Activated CD8-positive, alpha-beta memory T cell treated with anti-CD3 and anti-CD28 coated beads, Interleukin-2, amount 10 ng/mL, durations not matched to agents 7 days and 5 days (primary cell): ENCODE results near the gene PMIS2. TPM values are rescaled to one million over a fixed set of nuclear protein-coding genes. Genes with fewer than 3 reads are reported as not detected.

Experiments
- ATAC-seq: fragments of 150-1000 bp; cut with Tn5 transposase; one replicate; pipeline ENCODE4 v1.10.0; 2021; ENCODE audit warnings: moderate library complexity
- CTCF ChIA-PET: fragments of 350-600 bp; sonication (Branson Sonifier 250); formaldehyde crosslinking; loops from one replicate; lab custom pipeline; 2021; ENCODE audit warnings: antibody characterized with exemption; lab: Charles Lee
- DNase-seq: peaks from one replicate; pipeline ENCODE4 v3.0.0-alpha.2; 2020
- H3K27ac Mint-ChIP-seq: one replicate; pipeline ENCODE4 v1.8.0; 2021; ENCODE audit warnings: mild to moderate bottlenecking, mixed read lengths
- H3K27me3 Mint-ChIP-seq: one replicate; pipeline ENCODE4 v1.8.0; 2021; ENCODE audit warnings: mixed read lengths
- H3K36me3 Mint-ChIP-seq: one replicate; pipeline ENCODE4 v1.8.0; 2021; ENCODE audit warnings: mild to moderate bottlenecking, mixed read lengths
- H3K4me1 Mint-ChIP-seq: one replicate; pipeline ENCODE4 v1.8.0; 2021; ENCODE audit warnings: mixed read lengths
- H3K4me3 Mint-ChIP-seq: one replicate; pipeline ENCODE4 v1.8.0; 2021; ENCODE audit warnings: mild to moderate bottlenecking, moderate library complexity, mixed read lengths
- H3K9me3 Mint-ChIP-seq: one replicate; pipeline ENCODE4 v1.8.0; 2022; ENCODE audit warnings: low read depth, mixed read lengths
- total RNA-seq, 2 experiments: library from RNA; stranded (reverse); gene quantifications; one replicate each; pipeline ENCODE4 v1.2.3, GENCODE V29; 2021

Gene PMIS2
- total RNA-seq, 2 experiments from 2014 or later, result not detected

DNA sequence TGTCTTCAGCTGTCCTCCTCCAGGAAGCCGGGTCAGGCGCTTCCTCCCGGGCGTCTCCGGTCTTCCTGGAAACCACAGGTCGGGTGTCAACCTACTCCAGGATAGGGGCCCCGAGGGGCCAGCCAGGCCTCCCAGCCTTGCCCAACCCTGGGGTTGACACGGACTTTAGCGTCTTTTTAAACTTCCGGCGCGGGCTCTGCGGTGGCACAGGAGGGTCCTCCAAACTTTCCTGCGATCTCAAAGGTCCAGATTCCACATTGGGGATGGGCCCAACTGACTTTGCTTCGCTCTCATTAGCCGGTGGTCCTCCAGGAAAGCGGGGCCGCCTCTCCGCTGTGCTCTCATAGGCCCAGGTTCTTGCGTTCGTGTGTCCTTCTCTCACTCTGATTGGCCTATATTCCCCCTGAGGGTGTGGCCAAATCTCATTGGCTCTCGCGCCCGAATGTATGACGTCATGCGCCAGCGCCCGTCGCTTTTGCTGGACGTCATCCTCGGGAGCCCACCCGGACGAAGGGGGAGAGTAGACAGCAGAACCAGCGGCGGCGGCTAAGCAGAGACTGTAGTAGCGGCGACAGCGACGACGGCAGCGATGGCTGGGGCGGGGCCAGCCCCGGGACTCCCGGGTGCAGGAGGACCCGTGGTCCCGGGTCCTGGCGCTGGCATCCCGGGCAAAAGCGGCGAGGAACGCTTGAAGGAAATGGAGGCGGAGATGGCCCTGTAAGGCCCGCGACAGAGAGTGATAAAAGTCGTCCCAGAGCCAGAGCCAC lies 42.8 kb downstream of the PMIS2 start, which contains the start of gene RBM42:
TSS of gene RBM42 (plus strand) at position 472 of the 767 bp plus-strand sequence. CDS start at position 590, 118 bp downstream.
- no peaks in the 10 kb centered on the region for H3K9me3 Mint-ChIP-seq
- peak; percentile 100 for ATAC-seq
- H3K27me3 Mint-ChIP-seq, result no peaks in the 10 kb centered on the region
- CTCF ChIA-PET, result no interaction called here
- H3K4me1 Mint-ChIP-seq, result peaks cover 18% of the 10 kb centered on the region
- peak within 1 kb of the TSS; percentile 97 for H3K27ac Mint-ChIP-seq
- peak; percentile 99 for DNase-seq
- peak within 1 kb of the TSS; percentile 90 for H3K4me3 Mint-ChIP-seq
- peaks cover 27% of the 10 kb centered on the region for H3K36me3 Mint-ChIP-seq

- H3K4me1 Mint-ChIP-seq, result peaks cover 18% of the 10 kb centered on the region
- DNase-seq (no peak), ATAC-seq (no peak)
- H3K27me3 Mint-ChIP-seq, result no peaks in the 10 kb centered on the region
- peaks cover 27% of the 10 kb centered on the region for H3K36me3 Mint-ChIP-seq
- peak overlapping the region; percentile 97 for H3K27ac Mint-ChIP-seq
- CTCF ChIA-PET, result interaction anchor here (0.8 kb wide), 1 partner anchor 488 kb away, joined by 3 read pairs; no protein-coding TSS in a partner anchor
- no peaks in the 10 kb centered on the region for H3K9me3 Mint-ChIP-seq
- peak overlapping the region; percentile 90 for H3K4me3 Mint-ChIP-seq
Measured at GRCh38 chr19:35629332-35629633, 43.3 kb downstream of the PMIS2 start.

- Mint-ChIP-seq H3K36me3 (peaks cover 40% of the 10 kb centered on the region), H3K4me1 (peaks cover 24% of the 10 kb centered on the region), H3K9me3 (no peaks in the 10 kb centered on the region), H3K4me3 (no peak overlapping the region), H3K27me3 (no peaks in the 10 kb centered on the region), H3K27ac (no peak overlapping the region)
- ATAC-seq (no peak), DNase-seq (no peak)
- CTCF ChIA-PET, result no interaction called here
Measured at GRCh38 chr19:35633727-35634440, 47.9 kb downstream of the PMIS2 start.

GRCh38 chr19:35636651-35637050 lies 50.7 kb downstream of the PMIS2 start:
- H3K27ac Mint-ChIP-seq, result peak overlapping the region; percentile 33
- no peaks in the 10 kb centered on the region for H3K27me3 Mint-ChIP-seq
- DNase-seq (no peak), ATAC-seq (peak; percentile 41)
- CTCF ChIA-PET, result no interaction called here
- H3K9me3 Mint-ChIP-seq, result no peaks in the 10 kb centered on the region
- peaks cover 29% of the 10 kb centered on the region for H3K36me3 Mint-ChIP-seq
- no peak overlapping the region for H3K4me3 Mint-ChIP-seq
- H3K4me1 Mint-ChIP-seq, result peaks cover 18% of the 10 kb centered on the region

Other genes with a start within 250 kb of the PMIS2 start
- gene FFAR1, start 238.3 kb upstream of the PMIS2 start, total RNA-seq, result not detected
- gene FFAR3, start 227.7 kb upstream of the PMIS2 start, total RNA-seq, result not detected
- gene GPR42, start 215.1 kb upstream of the PMIS2 start, total RNA-seq, result under 1 TPM in 1 of 2 experiments, not detected in 1; 0.12 TPM
- gene FFAR2, start 137.9 kb upstream of the PMIS2 start, total RNA-seq, result not detected
- not detected for gene KRTDAP, start 95.7 kb upstream of the PMIS2 start, total RNA-seq
- not detected for gene DMKN, start 72.5 kb upstream of the PMIS2 start, total RNA-seq
- gene SBSN, start 57.9 kb upstream of the PMIS2 start, total RNA-seq, result not detected
- not detected for gene GAPDHS, start 52.7 kb upstream of the PMIS2 start, total RNA-seq
- 10 to 100 TPM; 43.6 to 65.3 TPM for gene TMEM147, start 40.5 kb upstream of the PMIS2 start, total RNA-seq
- gene ATP4A, start 22.5 kb upstream of the PMIS2 start, total RNA-seq, result not detected
- gene HAUS5, start 26.6 kb downstream of the PMIS2 start, total RNA-seq, result 10 to 100 TPM; 49.0 to 59.2 TPM
- 100 to 1,000 TPM; 110 to 117 TPM for gene RBM42, start 42.9 kb downstream of the PMIS2 start, total RNA-seq
- 1 to 10 TPM; 1.2 to 1.9 TPM for gene ETV2, start 55.6 kb downstream of the PMIS2 start, total RNA-seq
- gene COX6B1, start 62.1 kb downstream of the PMIS2 start, total RNA-seq, result 100 to 1,000 TPM; 394 to 417 TPM
- under 1 TPM in 1 of 2 experiments, not detected in 1; 0.30 TPM for gene UPK1A, start 80.3 kb downstream of the PMIS2 start, total RNA-seq
- gene ZBTB32, start 118.4 kb downstream of the PMIS2 start, total RNA-seq, result 100 to 1,000 TPM; 133 to 185 TPM
- gene KMT2B, start 131.8 kb downstream of the PMIS2 start, total RNA-seq, result 10 to 100 TPM; 70.2 to 79.8 TPM
- gene IGFLR1, start 156.3 kb downstream of the PMIS2 start, total RNA-seq, result 100 to 1,000 TPM in 1 of 2 experiments, 10 to 100 TPM in 1; 51.7 to 117 TPM
- 10 to 100 TPM; 25.1 to 35.6 TPM for gene U2AF1L4, start 159.2 kb downstream of the PMIS2 start, total RNA-seq
- gene PSENEN, start 159.5 kb downstream of the PMIS2 start, total RNA-seq, result 10 to 100 TPM; 39.1 to 49.0 TPM
- 1 to 10 TPM; 8.9 to 9.2 TPM for gene LIN37, start 162.4 kb downstream of the PMIS2 start, total RNA-seq
- gene HSPB6, start 170.9 kb downstream of the PMIS2 start, total RNA-seq, result not detected
- 10 to 100 TPM; 46.5 to 57.8 TPM for gene PROSER3, start 172.0 kb downstream of the PMIS2 start, total RNA-seq
- gene ARHGAP33, start 189.4 kb downstream of the PMIS2 start, total RNA-seq, result 100 to 1,000 TPM in 1 of 2 experiments, 10 to 100 TPM in 1; 40.0 to 101 TPM
- gene PRODH2, start 226.7 kb downstream of the PMIS2 start, total RNA-seq, result not detected